RWPE2 (cell line): Measurements from ENCODE around the gene GKAP1.

Source experiments
- ATAC-seq: fragments of 200-7000 bp; cut with Tn5 transposase; 3 replicates; pipeline ENCODE4 v1.9.1; 2021; ENCODE audit warnings: low read depth
- DNase-seq: peaks from one replicate; pipeline ENCODE4 v3.0.0-alpha.2; 2020; ENCODE audit warnings: low spot score
- H3K27ac ChIP-seq: fragments of 450-650 bp; 2 replicates; pipeline ENCODE4 v1.5.1; 2017; ENCODE audit warnings: mild to moderate bottlenecking; ENCODE audit not compliant: poor library complexity, severe bottlenecking
- H3K27me3 ChIP-seq: fragments of 250-450 bp; sonication (Bioruptor Pico); 2 replicates; pipeline ENCODE4 v1.5.1; 2021; ENCODE audit warnings: mild to moderate bottlenecking, moderate library complexity; ENCODE audit not compliant: insufficient read depth, poor library complexity, severe bottlenecking
- H3K36me3 ChIP-seq: fragments of 250-450 bp; sonication (Bioruptor Pico); 2 replicates; pipeline ENCODE4 v1.5.1; 2020; ENCODE audit warnings: low read depth, mild to moderate bottlenecking, moderate library complexity
- H3K4me1 ChIP-seq: fragments of 250-450 bp; sonication (Bioruptor Pico); 2 replicates; pipeline ENCODE4 v1.5.1; 2021; ENCODE audit warnings: mild to moderate bottlenecking, moderate library complexity; ENCODE audit not compliant: insufficient read depth, poor library complexity, severe bottlenecking
- H3K4me3 ChIP-seq: fragments of 250-450 bp; sonication (Bioruptor Pico); 2 replicates; pipeline ENCODE4 v1.5.1; 2021; ENCODE audit warnings: mild to moderate bottlenecking, moderate library complexity; ENCODE audit not compliant: severe bottlenecking
- H3K9me3 ChIP-seq: fragments of 250-450 bp; sonication (Bioruptor Pico); 2 replicates; pipeline ENCODE4 v1.5.1; 2021; ENCODE audit warnings: mild to moderate bottlenecking, moderate library complexity; ENCODE audit not compliant: severe bottlenecking
- TF ChIP-seq, protein P1 (sequence below): fragments of 450-650 bp; IDR thresholded peaks from one replicate; pipeline ENCODE4 v1.5.1; 2017; ENCODE audit warnings: mild to moderate bottlenecking, moderate library complexity; ENCODE audit not compliant: poor library complexity, severe bottlenecking

GKAP1 gene

DNA sequence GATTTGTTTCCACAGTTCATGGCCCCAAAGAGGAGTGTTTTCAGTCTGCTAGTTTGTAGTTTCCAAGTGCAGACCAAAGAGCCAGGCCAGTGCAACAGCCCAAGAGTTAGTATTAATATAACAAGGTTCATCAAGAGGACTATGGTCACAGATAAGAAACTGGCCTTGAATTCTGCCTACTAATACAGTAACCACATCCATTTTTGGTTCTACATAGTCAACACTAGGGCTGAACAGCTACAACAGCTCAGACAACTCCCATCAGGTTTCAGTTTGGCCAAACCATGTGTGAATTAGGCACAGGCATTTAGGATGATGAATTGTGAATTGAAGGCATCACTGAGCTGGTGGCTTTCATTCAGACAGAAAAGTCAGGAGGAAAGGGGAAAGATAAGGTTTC, 96.1 kb downstream of the GKAP1 start:
- Histone ChIP-seq H3K9me3 (no peaks in the 10 kb centered on the region), H3K4me1 (no peaks in the 10 kb centered on the region), H3K4me3 (no peak overlapping the region), H3K27ac (no peak overlapping the region), H3K36me3 (no peaks in the 10 kb centered on the region), H3K27me3 (no peaks in the 10 kb centered on the region)
- no peak for DNase-seq
- no peak for ATAC-seq
- TF ChIP-seq, protein P1, sequence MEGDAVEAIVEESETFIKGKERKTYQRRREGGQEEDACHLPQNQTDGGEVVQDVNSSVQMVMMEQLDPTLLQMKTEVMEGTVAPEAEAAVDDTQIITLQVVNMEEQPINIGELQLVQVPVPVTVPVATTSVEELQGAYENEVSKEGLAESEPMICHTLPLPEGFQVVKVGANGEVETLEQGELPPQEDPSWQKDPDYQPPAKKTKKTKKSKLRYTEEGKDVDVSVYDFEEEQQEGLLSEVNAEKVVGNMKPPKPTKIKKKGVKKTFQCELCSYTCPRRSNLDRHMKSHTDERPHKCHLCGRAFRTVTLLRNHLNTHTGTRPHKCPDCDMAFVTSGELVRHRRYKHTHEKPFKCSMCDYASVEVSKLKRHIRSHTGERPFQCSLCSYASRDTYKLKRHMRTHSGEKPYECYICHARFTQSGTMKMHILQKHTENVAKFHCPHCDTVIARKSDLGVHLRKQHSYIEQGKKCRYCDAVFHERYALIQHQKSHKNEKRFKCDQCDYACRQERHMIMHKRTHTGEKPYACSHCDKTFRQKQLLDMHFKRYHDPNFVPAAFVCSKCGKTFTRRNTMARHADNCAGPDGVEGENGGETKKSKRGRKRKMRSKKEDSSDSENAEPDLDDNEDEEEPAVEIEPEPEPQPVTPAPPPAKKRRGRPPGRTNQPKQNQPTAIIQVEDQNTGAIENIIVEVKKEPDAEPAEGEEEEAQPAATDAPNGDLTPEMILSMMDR = no peak

DNA sequence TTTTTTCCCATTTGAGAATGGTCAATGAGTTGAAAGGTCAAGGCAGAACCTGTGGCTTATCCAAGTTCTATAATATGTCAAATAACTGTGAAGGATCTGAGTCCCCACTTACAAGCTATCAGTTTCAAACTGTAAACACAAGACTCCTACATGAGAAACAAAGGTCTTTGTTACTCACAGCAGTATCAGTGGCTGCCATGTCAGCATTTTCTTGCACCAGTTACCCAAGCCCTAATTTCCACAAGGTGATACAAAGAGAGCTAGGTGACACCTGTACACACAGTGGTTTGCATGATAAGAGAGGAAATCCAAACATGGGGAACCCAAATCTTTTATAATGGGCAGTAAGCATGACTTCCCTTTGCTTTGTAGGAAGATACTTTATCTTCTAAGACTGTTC, 101.8 kb downstream of the GKAP1 start:
- no peak for ATAC-seq
- Histone ChIP-seq H3K36me3 (no peaks in the 10 kb centered on the region), H3K4me1 (no peaks in the 10 kb centered on the region), H3K27ac (no peak overlapping the region), H3K9me3 (no peaks in the 10 kb centered on the region), H3K27me3 (no peaks in the 10 kb centered on the region), H3K4me3 (no peak overlapping the region)
- TF ChIP-seq, protein P1 = no peak
- no peak for DNase-seq

DNA sequence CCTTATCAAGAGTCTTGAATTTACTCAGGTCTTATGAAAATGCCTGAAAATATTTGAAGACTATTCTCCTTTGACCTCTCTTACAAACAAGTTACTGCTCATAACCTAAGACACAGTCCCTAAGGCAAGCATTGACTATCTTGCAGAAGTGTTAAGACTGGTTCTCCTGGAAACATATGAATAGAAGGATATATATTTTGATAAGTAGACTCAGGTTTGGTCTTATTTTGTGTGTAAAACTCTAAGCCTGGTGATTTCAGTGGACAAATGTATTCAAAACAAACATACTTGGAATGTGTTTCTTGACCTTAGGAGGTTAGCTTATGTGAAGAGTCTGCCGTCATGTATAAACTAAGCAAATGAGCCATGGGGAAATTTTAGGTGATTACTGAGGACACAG, 102.3 kb downstream of the GKAP1 start:
- Histone ChIP-seq H3K27ac (no peak overlapping the region), H3K27me3 (no peaks in the 10 kb centered on the region), H3K4me1 (no peaks in the 10 kb centered on the region), H3K4me3 (no peak overlapping the region), H3K9me3 (no peaks in the 10 kb centered on the region), H3K36me3 (no peaks in the 10 kb centered on the region)
- no peak for DNase-seq
- no peak for ATAC-seq
- TF ChIP-seq, protein P1 = no peak

DNA sequence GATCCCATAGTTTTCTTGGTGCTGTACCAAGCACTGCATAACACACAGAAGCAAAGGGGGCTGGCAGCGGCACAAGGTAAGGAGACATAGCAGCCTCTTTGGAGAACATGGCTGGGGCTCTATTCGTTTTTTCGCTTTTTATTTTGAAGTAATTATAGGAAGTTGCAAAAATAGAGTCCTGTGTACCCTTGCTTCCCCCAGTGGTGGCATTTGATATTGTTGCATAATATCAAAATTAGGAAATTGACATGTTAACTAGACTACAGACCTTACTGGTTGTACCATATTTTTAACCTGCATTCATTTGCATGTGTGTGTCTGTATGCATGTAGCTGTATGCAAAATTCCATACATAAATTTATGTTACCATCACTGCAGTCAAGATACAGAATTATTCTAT, 103.2 kb downstream of the GKAP1 start:
- no peak for DNase-seq
- H3K4me3 ChIP-seq = no peak overlapping the region
- TF ChIP-seq, protein P1 = peak; percentile 34
- no peaks in the 10 kb centered on the region for H3K27me3 ChIP-seq
- no peaks in the 10 kb centered on the region for H3K36me3 ChIP-seq
- no peaks in the 10 kb centered on the region for H3K9me3 ChIP-seq
- ATAC-seq = no peak
- no peaks in the 10 kb centered on the region for H3K4me1 ChIP-seq
- H3K27ac ChIP-seq = no peak overlapping the region

DNA sequence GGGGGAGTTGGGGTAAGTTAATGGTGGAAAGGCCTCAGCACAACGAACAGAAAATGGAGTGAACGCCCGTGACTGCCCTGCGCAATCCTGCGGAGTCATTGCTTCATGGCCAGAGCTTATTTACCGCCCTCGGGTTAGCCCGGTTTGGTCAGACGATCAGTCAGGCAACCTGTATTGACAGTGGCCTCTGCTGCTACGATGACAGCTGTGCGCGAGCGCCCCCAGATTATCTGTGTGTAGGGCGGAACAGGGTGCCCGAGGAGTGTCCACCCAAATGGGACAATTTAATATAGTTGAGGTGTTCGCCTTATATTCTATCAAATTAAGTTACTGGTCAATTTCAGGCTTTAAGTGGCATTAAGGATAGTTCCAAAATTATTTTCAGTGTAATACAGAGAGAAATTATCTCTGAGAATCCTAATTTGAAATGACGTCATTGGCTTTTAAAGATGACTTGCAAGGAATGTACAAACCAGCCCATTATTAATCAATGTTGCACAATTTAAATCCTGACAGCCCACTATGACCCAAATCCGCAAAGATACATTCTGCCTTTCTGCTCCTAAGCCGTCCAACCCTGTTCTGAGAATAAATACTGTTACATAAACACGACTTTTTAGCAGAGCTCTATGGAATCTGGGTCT, 108.9 kb downstream of the GKAP1 start:
- DNase-seq (peak; percentile 64), ATAC-seq (peak; percentile 33; the same call in 2 of the 3 replicates)
- H3K27ac ChIP-seq = peak overlapping the region; percentile 75
- H3K4me1 ChIP-seq = peaks cover 14% of the 10 kb centered on the region
- no peaks in the 10 kb centered on the region for H3K27me3 ChIP-seq
- peak overlapping the region; percentile 77 for H3K4me3 ChIP-seq
- no peaks in the 10 kb centered on the region for H3K9me3 ChIP-seq
- TF ChIP-seq, protein P1 = peak; percentile 51
- 0 out of 2 replicates have a peak, but pooled peaks cover 7% of the 10 kb centered on the region for H3K36me3 ChIP-seq
